Measurements from ENCODE around the gene MUL1.

Gene MUL1

DNA sequence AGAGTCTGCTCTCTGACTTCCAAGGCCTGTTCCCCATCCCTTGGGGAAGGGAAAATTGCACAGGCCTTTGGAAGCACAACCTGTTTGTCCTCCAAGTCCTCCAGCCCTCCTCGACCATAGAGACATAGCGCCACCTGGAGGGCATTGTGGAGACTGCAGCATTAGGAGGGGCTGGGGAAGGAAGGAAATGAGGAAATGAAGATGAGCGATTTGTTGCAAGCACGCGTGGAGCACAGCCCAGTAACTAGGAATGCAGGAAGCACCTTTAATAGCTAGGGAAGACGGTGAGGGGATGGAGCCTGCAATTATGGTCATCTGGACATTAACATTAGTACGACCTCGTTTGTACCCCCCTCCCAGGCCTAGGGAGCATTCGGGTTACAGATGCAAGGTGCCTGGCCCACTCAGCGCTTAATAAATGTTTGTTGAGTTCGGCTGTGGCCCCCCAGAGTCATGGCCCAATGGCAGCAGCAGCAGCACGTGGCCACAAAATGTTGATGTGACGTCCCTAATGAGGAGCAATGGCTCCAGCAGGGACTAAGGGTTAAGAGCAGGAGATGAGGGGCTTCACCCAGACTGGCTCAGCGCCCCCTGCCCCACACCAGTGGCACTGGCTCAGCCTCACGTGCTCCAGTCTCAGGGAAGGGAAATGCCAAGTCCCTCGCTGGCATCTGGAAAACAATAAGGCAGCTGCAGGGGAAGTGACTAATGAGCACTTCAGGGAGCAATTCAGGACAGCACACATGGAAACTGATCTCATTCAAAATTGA is 13.9 kb downstream of the MUL1 start (continued):
- TF ChIP-seq PRDM1 (tag by site-specific recombination; IDR thresholded peaks at IDR 0.05) (no peak), KLF9 (tag by site-specific recombination; IDR thresholded peaks at IDR 0.05; ENCODE audit: low read depth) (no peak), ZNF621 (tag by site-specific recombination; IDR thresholded peaks at IDR 0.05) (no peak), ZNF37A (tag by site-specific recombination; IDR thresholded peaks at IDR 0.05) (no peak), KLF16 (tag by site-specific recombination; IDR thresholded peaks at IDR 0.05) (no peak), ZNF335 (tag by site-specific recombination; conservative IDR thresholded peaks at IDR 0.05) (peak; percentile 53), GLIS2 (tag by site-specific recombination; IDR thresholded peaks at IDR 0.05) (peak; percentile 34; the same call in 1 of the 2 replicates), MYNN (tag by site-specific recombination; IDR thresholded peaks at IDR 0.05; ENCODE audit: borderline replicate concordance) (no peak), ZNF184 (tag by site-specific recombination; IDR thresholded peaks at IDR 0.05) (no peak), ZNF132 (tag by site-specific recombination; IDR thresholded peaks at IDR 0.05; ENCODE audit: borderline replicate concordance) (no peak), ZNF623 (tag by site-specific recombination; IDR thresholded peaks at IDR 0.05) (no peak), WT1 (tag by site-specific recombination; IDR thresholded peaks at IDR 0.05) (no peak), ZNF423 (tag by site-specific recombination; IDR thresholded peaks at IDR 0.05) (no peak), ZNF416 (tag by site-specific recombination; IDR thresholded peaks at IDR 0.05) (no peak), EGR2 (tag by site-specific recombination; IDR thresholded peaks at IDR 0.05; ENCODE audit: low read depth) (no peak), ZNF571 (tag by site-specific recombination; IDR thresholded peaks at IDR 0.05) (no peak), ZNF292 (tag by site-specific recombination; IDR thresholded peaks at IDR 0.05; ENCODE audit: borderline replicate concordance, low read depth) (no peak), KLF8 (tag by site-specific recombination; IDR thresholded peaks at IDR 0.05) (no peak)
- TF ChIP-seq, protein P1, sequence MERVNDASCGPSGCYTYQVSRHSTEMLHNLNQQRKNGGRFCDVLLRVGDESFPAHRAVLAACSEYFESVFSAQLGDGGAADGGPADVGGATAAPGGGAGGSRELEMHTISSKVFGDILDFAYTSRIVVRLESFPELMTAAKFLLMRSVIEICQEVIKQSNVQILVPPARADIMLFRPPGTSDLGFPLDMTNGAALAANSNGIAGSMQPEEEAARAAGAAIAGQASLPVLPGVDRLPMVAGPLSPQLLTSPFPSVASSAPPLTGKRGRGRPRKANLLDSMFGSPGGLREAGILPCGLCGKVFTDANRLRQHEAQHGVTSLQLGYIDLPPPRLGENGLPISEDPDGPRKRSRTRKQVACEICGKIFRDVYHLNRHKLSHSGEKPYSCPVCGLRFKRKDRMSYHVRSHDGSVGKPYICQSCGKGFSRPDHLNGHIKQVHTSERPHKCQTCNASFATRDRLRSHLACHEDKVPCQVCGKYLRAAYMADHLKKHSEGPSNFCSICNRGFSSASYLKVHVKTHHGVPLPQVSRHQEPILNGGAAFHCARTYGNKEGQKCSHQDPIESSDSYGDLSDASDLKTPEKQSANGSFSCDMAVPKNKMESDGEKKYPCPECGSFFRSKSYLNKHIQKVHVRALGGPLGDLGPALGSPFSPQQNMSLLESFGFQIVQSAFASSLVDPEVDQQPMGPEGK (tag by site-specific recombination; IDR thresholded peaks at IDR 0.05), result 0 out of 2 replicates have a peak, but pooled peaks have one; percentile 48
- TF ChIP-seq, protein P2, sequence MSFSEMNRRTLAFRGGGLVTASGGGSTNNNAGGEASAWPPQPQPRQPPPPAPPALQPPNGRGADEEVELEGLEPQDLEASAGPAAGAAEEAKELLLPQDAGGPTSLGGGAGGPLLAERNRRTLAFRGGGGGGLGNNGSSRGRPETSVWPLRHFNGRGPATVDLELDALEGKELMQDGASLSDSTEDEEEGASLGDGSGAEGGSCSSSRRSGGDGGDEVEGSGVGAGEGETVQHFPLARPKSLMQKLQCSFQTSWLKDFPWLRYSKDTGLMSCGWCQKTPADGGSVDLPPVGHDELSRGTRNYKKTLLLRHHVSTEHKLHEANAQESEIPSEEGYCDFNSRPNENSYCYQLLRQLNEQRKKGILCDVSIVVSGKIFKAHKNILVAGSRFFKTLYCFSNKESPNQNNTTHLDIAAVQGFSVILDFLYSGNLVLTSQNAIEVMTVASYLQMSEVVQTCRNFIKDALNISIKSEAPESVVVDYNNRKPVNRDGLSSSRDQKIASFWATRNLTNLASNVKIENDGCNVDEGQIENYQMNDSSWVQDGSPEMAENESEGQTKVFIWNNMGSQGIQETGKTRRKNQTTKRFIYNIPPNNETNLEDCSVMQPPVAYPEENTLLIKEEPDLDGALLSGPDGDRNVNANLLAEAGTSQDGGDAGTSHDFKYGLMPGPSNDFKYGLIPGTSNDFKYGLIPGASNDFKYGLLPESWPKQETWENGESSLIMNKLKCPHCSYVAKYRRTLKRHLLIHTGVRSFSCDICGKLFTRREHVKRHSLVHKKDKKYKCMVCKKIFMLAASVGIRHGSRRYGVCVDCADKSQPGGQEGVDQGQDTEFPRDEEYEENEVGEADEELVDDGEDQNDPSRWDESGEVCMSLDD (tag by site-specific recombination; IDR thresholded peaks at IDR 0.05), result no peak
- TF ChIP-seq, protein P3, sequence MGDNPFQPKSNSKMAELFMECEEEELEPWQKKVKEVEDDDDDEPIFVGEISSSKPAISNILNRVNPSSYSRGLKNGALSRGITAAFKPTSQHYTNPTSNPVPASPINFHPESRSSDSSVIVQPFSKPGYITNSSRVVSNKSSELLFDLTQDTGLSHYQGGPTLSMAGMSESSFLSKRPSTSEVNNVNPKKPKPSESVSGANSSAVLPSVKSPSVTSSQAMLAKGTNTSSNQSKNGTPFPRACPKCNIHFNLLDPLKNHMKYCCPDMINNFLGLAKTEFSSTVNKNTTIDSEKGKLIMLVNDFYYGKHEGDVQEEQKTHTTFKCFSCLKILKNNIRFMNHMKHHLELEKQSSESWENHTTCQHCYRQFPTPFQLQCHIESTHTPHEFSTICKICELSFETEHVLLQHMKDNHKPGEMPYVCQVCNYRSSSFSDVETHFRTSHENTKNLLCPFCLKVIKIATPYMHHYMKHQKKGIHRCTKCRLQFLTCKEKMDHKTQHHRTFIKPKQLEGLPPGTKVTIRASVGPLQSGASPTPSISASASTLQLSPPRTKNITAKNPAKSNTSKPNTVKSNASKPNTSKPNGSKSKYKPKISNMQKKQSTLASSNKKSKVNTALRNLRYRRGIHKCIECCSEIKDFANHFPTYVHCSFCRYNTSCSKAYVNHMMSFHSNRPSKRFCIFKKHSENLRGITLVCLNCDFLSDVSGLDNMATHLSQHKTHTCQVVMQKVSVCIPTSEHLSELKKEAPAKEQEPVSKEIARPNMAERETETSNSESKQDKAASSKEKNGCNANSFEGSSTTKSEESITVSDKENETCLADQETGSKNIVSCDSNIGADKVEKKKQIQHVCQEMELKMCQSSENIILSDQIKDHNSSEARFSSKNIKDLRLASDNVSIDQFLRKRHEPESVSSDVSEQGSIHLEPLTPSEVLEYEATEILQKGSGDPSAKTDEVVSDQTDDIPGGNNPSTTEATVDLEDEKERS (tag by site-specific recombination; IDR thresholded peaks at IDR 0.05), result no peak
- TF ChIP-seq, protein P4, sequence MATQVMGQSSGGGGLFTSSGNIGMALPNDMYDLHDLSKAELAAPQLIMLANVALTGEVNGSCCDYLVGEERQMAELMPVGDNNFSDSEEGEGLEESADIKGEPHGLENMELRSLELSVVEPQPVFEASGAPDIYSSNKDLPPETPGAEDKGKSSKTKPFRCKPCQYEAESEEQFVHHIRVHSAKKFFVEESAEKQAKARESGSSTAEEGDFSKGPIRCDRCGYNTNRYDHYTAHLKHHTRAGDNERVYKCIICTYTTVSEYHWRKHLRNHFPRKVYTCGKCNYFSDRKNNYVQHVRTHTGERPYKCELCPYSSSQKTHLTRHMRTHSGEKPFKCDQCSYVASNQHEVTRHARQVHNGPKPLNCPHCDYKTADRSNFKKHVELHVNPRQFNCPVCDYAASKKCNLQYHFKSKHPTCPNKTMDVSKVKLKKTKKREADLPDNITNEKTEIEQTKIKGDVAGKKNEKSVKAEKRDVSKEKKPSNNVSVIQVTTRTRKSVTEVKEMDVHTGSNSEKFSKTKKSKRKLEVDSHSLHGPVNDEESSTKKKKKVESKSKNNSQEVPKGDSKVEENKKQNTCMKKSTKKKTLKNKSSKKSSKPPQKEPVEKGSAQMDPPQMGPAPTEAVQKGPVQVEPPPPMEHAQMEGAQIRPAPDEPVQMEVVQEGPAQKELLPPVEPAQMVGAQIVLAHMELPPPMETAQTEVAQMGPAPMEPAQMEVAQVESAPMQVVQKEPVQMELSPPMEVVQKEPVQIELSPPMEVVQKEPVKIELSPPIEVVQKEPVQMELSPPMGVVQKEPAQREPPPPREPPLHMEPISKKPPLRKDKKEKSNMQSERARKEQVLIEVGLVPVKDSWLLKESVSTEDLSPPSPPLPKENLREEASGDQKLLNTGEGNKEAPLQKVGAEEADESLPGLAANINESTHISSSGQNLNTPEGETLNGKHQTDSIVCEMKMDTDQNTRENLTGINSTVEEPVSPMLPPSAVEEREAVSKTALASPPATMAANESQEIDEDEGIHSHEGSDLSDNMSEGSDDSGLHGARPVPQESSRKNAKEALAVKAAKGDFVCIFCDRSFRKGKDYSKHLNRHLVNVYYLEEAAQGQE (tag by site-specific recombination; IDR thresholded peaks at IDR 0.05), result no peak
- TF ChIP-seq, protein P5, sequence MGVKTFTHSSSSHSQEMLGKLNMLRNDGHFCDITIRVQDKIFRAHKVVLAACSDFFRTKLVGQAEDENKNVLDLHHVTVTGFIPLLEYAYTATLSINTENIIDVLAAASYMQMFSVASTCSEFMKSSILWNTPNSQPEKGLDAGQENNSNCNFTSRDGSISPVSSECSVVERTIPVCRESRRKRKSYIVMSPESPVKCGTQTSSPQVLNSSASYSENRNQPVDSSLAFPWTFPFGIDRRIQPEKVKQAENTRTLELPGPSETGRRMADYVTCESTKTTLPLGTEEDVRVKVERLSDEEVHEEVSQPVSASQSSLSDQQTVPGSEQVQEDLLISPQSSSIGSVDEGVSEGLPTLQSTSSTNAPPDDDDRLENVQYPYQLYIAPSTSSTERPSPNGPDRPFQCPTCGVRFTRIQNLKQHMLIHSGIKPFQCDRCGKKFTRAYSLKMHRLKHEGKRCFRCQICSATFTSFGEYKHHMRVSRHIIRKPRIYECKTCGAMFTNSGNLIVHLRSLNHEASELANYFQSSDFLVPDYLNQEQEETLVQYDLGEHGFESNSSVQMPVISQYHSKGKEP (tag by site-specific recombination; IDR thresholded peaks at IDR 0.05), result no peak
- TF ChIP-seq, protein P6, sequence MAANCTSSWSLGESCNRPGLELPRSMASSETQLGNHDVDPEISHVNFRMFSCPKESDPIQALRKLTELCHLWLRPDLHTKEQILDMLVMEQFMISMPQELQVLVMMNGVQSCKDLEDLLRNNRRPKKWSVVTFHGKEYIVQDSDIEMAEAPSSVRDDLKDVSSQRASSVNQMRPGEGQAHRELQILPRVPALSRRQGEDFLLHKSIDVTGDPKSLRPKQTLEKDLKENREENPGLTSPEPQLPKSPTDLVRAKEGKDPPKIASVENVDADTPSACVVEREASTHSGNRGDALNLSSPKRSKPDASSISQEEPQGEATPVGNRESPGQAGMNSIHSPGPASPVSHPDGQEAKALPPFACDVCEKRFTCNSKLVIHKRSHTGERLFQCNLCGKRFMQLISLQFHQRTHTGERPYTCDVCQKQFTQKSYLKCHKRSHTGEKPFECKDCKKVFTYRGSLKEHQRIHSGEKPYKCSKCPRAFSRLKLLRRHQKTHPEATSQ (tag by site-specific recombination; IDR thresholded peaks at IDR 0.05), result no peak

Data from HEK293 (cell line).